ES-I3 (cell line): ENCODE measurements around the gene CYLC2.

ENCODE experiments used
- H3K36me3 ChIP-seq: 2 replicates; pipeline ENCODE4 v1.6.1; 2013; ENCODE audit warnings: mild to moderate bottlenecking, low read length, control low read depth, moderate library complexity; ENCODE audit not compliant: insufficient read depth
- H3K4me1 ChIP-seq: 2 replicates; pipeline ENCODE4 v1.6.1; 2013; ENCODE audit warnings: mild to moderate bottlenecking, control low read depth, low read length; ENCODE audit not compliant: insufficient read depth
- H3K9ac ChIP-seq: 2 replicates; pipeline ENCODE4 v1.6.1; 2013; ENCODE audit warnings: low read depth, mild to moderate bottlenecking, low read length, moderate library complexity
- H3K9me3 ChIP-seq: 2 replicates; pipeline ENCODE4 v1.6.1; 2013; ENCODE audit warnings: mild to moderate bottlenecking, low read length, moderate library complexity; ENCODE audit not compliant: control insufficient read depth, insufficient read depth

The CYLC2 gene, protein sequence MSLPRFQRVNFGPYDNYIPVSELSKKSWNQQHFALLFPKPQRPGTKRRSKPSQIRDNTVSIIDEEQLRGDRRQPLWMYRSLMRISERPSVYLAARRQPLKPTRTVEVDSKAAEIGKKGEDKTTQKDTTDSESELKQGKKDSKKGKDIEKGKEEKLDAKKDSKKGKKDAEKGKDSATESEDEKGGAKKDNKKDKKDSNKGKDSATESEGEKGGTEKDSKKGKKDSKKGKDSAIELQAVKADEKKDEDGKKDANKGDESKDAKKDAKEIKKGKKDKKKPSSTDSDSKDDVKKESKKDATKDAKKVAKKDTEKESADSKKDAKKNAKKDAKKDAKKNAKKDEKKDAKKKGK

DNA sequence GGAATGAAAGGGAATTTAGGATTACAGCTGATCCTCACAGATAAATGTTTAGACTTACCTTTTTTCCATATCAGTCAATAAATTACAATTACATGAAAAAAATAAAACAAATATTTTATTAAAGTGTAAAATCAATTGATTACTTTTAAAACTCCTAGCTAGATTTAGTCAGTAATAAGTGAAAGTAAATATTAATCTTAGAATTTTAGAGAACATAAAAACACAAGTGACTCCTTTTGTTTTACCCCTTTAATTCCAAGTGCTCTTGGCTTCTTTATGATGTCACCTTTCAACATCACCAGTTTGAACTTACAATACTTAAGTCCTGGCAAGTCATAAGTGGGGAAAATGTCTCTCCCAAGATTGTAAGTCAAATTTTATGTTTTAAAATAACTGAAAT lies at the start of gene CYLC2:
Gene CYLC2 (plus strand): TSS at position 301 of the 400 bp plus-strand sequence. CDS start 48 bp downstream, at position 349.
- Histone ChIP-seq H3K9me3 (no peaks in the 10 kb centered on the region), H3K36me3 (no peaks in the 10 kb centered on the region), H3K4me1 (no peaks in the 10 kb centered on the region), H3K9ac (no peak within 1 kb of the TSS)

DNA sequence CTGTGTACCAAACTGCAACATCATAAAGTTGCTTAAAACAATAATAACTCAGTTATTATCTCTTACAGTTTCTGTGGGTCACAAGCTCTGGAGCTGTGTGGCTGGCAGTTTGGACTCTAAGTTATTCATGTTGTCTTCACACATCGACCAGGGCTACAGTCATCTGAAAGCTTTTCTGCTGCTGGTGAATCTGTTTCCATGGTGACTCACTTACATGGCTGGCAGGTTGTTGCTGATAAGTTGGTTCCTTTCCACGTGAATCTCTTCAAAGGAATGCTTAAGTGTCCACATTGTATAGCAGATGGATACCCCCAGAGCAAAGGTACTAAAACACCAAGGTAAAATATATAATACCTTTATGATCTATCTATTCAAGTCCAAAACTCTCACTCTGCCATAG lies 44.8 kb upstream of the CYLC2 start:
- Histone ChIP-seq H3K9me3 (no peaks in the 10 kb centered on the region; the same call in 1 of the 2 replicates), H3K36me3 (no peaks in the 10 kb centered on the region), H3K4me1 (no peaks in the 10 kb centered on the region), H3K9ac (no peak overlapping the region)

DNA sequence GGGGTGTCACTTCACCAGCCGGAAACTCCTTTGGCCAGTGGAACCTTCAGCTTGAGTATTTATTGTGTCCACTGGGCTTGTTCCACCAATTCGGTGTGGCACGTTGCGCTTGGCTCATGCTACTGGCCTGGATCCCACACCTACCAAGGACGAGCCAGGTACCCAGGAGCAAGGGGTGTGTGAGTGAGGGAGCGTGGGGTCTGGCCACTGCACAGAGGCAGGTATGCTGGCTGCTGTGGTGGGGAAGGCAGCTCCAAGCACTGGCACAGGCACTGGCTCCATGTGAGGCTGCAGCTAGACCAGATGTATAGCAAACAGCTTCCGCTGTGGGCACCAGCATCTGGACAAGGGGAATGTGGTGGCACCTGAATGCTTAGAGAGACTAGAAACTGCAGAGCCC lies 28.1 kb upstream of the CYLC2 start:
- no peak overlapping the region for H3K9ac ChIP-seq
- H3K4me1 ChIP-seq: no peaks in the 10 kb centered on the region
- peaks cover 4% of the 10 kb centered on the region; the same call in 1 of the 2 replicates for H3K9me3 ChIP-seq
- H3K36me3 ChIP-seq: no peaks in the 10 kb centered on the region

DNA sequence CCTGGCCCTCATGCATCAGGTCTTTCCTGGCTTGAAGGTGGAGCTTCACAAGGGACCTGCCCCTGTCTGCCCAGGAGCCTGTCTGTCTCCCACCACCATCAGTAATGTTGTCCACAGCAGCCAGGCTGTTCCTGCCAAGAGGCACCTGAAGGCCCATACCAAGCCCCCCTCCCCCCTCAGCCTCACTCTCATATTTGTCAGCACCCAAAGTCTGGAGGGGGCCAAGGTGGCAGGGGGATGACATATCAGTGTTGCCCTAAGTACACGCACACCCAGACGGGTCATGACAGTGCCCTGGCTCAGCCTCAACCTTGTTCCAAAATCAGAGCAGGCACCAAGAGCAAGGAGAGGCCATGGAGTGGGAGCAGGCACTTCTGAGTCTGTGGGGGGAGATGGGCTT lies 27.2 kb upstream of the CYLC2 start:
- no peak overlapping the region for H3K9ac ChIP-seq
- H3K36me3 ChIP-seq: no peaks in the 10 kb centered on the region
- H3K9me3 ChIP-seq: peaks cover 4% of the 10 kb centered on the region; the same call in 1 of the 2 replicates
- no peaks in the 10 kb centered on the region for H3K4me1 ChIP-seq

DNA sequence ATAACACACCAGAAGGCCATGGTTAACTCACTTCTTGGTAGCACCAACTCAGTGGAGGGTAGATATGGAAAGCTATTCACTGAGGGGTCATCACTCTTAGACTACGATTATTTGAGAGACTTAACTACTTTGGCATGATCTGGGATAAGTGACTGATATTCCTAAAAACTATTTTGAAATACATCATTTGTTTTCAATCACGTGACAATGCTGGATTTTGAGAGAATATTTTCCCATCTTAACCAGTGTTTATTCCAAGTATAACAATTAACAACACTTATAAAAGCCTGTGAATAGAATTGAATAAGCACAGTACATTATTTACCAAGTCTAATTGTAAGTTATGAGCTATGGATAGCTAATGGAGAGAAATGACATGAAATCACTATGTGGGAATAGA lies 22.4 kb upstream of the CYLC2 start:
- Histone ChIP-seq H3K4me1 (no peaks in the 10 kb centered on the region), H3K9ac (no peak overlapping the region), H3K9me3 (peaks cover 4% of the 10 kb centered on the region; the same call in 1 of the 2 replicates), H3K36me3 (no peaks in the 10 kb centered on the region)

DNA sequence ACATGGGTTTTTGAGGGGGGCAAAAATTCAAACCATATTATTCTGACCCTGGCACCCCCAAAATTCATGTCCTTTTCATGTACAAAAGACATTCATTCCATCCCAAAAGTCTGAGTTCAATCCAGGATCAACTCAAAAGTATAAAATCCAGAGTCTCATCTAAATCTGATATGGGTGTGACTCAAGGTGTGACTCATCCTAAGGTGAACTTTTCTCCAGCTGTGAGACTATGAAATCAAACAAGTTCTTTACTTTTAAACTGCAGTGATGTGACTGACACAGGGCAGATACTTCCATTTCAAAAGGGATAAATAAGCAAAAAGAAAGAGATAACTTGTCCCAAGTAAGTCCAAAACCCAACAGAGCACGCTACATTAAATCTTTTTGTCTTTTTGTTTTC lies 20.6 kb upstream of the CYLC2 start:
- H3K4me1 ChIP-seq: no peaks in the 10 kb centered on the region
- no peak overlapping the region for H3K9ac ChIP-seq
- H3K36me3 ChIP-seq: no peaks in the 10 kb centered on the region
- peaks cover 1% of the 10 kb centered on the region; the same call in 1 of the 2 replicates for H3K9me3 ChIP-seq

DNA sequence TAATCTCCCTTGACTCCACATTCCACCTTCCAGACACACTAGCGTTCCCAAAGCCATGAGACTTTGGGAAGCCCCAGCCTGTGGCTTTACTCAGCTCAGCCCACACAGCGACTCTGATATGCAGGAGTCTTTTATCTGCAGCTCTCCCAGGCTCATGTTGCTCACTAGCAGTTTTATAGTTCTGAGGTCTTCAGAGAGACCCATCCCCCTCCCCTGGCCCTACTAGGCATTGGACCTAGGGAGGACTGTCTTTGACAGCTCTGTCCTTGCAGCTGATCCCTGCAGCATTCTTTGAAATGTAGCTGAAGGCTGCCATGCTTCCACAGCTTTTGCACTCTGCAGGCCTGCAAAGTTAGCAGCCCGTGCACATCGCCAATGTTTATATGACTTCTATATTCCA lies 19.9 kb upstream of the CYLC2 start:
- no peaks in the 10 kb centered on the region for H3K36me3 ChIP-seq
- H3K9me3 ChIP-seq: no peaks in the 10 kb centered on the region
- H3K9ac ChIP-seq: no peak overlapping the region
- H3K4me1 ChIP-seq: no peaks in the 10 kb centered on the region

DNA sequence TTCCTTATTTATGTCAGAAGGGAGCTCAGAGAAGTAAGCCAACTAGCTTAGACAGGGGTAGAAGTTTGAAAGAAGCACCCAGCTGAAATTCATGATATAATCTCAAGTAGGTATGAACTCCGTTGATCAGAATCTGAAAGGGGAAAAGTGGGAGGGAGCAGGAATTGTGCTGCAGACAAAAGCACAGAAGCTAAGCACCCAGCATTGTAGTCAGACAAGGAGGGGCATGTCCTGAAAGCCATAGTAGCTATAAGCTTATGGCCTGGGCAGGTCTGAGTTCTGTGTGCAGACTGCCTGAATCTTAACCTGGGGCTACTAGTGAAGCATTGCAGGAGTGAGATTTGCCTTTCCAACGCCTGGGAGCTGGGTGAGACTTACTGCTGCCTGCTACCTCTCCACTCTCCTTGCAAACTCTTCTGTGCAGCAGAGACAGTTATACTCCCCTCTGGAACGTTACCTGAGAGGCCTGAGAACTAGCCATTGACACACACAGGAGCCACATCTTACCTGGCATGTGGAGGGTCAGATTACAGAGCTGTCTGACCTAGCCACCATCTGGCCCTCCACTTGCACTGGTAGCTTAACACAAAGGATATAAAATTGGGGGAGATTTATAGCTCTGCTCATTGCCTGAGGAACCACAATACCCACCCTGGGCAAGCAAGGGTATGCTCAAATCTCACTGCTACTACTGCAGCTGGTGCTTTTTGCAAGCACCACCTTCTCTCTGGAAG lies 9.8 kb upstream of the CYLC2 start:
- Histone ChIP-seq H3K36me3 (no peaks in the 10 kb centered on the region), H3K9me3 (no peaks in the 10 kb centered on the region), H3K9ac (no peak overlapping the region), H3K4me1 (peaks cover 10% of the 10 kb centered on the region; the same call in 1 of the 2 replicates)

DNA sequence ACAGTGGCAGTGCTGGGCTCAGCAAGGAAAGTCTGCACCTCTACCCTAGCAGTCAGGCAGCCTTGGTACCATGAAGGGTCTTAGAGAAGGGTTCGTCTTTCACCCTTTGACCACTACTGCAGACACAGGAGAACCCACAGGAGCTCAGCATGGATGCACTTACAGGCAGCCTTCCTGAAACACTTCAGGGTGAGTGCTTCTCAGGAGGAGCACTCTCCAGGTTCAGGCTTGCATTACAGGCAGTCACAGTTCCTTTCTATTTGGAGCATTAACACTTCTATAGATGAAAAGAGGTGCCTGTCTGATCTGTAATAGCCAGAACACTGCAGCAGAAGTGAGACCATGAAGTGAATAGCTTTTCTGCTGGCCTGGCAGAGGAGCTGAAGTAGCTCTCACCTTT lies 8.7 kb upstream of the CYLC2 start:
- H3K9ac ChIP-seq: no peak overlapping the region
- H3K36me3 ChIP-seq: no peaks in the 10 kb centered on the region
- H3K4me1 ChIP-seq: peaks cover 10% of the 10 kb centered on the region; the same call in 1 of the 2 replicates
- no peaks in the 10 kb centered on the region for H3K9me3 ChIP-seq

DNA sequence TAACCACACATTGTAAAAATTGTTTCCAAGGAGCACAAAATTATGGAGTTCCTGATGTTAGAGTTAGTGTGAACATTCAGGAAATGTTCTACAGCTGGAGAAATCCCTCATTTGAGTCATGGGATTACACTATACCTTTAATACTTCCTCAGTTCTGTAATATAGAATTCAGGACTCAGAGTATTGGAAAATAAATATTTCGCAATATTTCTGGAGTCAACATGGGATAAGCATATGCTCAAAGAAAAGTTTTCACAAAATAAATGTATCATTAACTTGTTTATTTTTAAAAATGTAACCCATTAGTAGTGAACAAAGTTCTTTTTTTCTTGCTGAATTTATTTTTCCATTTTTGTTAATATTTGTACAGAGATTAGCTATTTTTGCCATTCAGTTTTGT lies 8.6 kb downstream of the CYLC2 start:
- no peak overlapping the region for H3K9ac ChIP-seq
- no peaks in the 10 kb centered on the region for H3K36me3 ChIP-seq
- H3K9me3 ChIP-seq: no peaks in the 10 kb centered on the region
- no peaks in the 10 kb centered on the region for H3K4me1 ChIP-seq

DNA sequence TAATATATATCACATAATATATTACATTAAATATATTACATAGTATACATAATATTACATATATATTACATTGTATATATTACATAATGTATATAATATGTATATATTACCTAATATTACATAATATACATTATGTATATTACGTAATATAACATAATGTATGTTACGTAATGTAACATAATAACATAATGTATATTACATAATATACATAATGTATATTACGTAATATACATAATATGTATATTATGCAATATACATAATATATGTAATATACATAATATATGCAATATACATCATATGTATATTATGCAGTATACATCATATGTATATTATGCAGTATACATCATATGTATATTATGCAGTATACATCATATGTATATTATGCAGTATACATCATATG lies 19.1 kb downstream of the CYLC2 start:
- H3K4me1 ChIP-seq: no peaks in the 10 kb centered on the region
- no peaks in the 10 kb centered on the region for H3K36me3 ChIP-seq
- H3K9me3 ChIP-seq: no peaks in the 10 kb centered on the region
- no peak overlapping the region for H3K9ac ChIP-seq

DNA sequence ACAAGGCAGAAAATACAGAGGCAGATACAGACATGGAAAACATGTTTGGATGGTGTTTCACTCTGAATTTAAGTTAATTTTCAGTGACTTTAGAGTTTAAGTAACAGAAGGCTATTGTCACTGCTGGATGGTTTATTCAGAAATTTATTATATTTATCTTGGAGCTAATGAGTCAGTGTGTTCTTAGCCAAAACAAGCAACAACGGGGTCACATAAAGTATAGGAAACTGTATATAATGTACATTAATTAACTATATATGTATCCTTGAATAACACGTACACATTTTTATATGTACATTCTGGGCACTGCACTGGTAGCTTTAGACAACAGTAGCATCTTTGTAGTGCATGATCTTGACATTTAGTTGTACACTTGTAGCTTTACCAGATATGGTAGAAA lies 30.7 kb downstream of the CYLC2 start:
- Histone ChIP-seq H3K36me3 (no peaks in the 10 kb centered on the region), H3K9ac (no peak overlapping the region), H3K9me3 (no peaks in the 10 kb centered on the region), H3K4me1 (no peaks in the 10 kb centered on the region)

DNA sequence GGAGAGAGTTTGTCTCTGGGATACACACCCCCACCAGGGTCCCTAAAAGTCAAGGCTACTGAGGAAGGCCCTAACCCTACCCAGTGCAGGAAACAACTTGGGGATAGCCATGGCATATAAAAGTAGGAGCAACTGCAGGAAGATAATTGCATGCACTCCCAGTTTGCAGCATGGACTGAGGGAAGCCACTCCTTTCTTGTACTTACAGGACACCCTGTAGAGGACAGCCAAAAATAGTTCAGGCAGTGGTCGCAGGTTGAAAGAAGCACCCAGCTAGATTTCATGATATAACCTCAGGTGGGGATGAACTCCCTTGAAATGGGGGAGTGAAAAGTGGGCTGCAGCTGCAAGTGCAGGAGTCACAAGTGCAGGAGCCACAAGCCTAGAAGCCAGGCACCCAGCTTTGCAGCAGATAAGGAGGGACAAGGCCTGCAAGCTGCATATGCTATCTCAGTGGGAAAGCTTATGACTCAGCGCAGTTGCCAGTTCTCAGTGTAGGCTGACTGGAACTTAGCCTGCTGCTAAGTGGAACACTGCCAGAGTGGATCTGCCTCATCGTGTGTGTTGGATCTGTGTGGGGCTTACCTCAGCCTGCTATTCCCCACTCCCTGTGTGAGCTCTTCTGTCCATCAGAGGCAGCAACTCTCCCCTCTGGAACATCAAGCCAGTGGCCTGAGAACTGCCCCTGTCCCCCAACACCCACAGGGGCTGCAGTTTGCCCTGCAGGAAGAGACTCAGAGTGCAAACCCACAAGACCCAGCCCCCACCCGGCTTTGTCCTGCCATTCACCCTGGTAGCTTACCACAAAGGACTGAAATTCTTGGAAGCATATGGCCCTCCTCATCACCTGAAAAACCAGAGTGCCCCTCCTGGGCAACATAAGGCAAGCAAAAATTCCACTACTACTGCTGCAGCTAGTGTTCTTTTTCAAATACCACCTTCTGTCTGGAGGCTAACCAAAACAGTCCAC lies 42.7 kb downstream of the CYLC2 start:
- Histone ChIP-seq H3K36me3 (no peaks in the 10 kb centered on the region), H3K9me3 (no peaks in the 10 kb centered on the region; the same call in 1 of the 2 replicates), H3K4me1 (0 out of 2 replicates have a peak, but pooled peaks cover 6% of the 10 kb centered on the region), H3K9ac (no peak overlapping the region)

DNA sequence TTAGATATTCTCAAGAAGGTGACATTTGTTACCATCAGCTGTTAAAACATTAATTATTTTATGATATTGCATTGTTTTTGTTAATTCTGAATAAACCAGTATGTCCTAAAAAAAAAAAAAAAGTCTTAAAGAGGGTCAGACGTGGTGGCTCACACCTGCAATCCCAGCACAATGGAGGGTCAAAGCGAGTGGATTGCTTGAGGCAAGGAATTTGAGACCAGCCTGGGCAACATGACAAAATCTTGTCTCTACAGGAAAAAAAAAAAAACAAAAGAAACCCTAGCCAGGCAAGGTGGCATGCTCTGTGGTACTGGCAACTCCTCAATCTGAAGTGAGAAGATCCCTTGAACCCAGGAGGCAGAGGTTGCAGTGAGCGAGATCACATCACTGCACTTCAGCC lies 46.8 kb downstream of the CYLC2 start:
- Histone ChIP-seq H3K9me3 (no peaks in the 10 kb centered on the region), H3K36me3 (no peaks in the 10 kb centered on the region), H3K4me1 (0 out of 2 replicates have a peak, but pooled peaks cover 6% of the 10 kb centered on the region), H3K9ac (no peak overlapping the region)
